Astrocyte (in vitro differentiated cells and primary cell): ENCODE data around the gene MBL2. TPM values are rescaled to one million over a fixed set of nuclear protein-coding genes. Genes with fewer than 3 reads are reported as not detected.

Experiments
- DNase-seq: peaks from one replicate; pipeline ENCODE4 v3.0.0-alpha.2; 2010; ENCODE audit warnings: low read depth
- FAIRE-seq: peaks from 2 replicates; lab custom pipeline; 2011; peaks lifted over from hg19 to GRCh38; lab: Jason Lieb, UNC
- H2AFZ ChIP-seq: 2 replicates; pipeline ENCODE4 v1.6.0; 2012; ENCODE audit warnings: low read depth, low read length, inconsistent platforms
- H3K27ac ChIP-seq: 2 replicates; pipeline ENCODE4 v1.5.1; 2011; ENCODE audit warnings: low read depth, low read length, inconsistent platforms
- H3K27me3 ChIP-seq: 2 replicates; pipeline ENCODE4 v1.6.0; 2011; ENCODE audit warnings: low read length, inconsistent platforms; ENCODE audit not compliant: insufficient read depth
- H3K36me3 ChIP-seq: 2 replicates; pipeline ENCODE4 v1.5.1; 2011; ENCODE audit warnings: low read length, inconsistent platforms; ENCODE audit not compliant: insufficient read depth
- H3K4me1 ChIP-seq: 2 replicates; pipeline ENCODE4 v1.5.1; 2011; ENCODE audit warnings: low read length, inconsistent platforms; ENCODE audit not compliant: insufficient read depth
- H3K4me2 ChIP-seq: 2 replicates; pipeline ENCODE4 v1.6.0; 2012; ENCODE audit warnings: low read length, inconsistent platforms
- H3K4me3 ChIP-seq: 2 replicates; pipeline ENCODE4 v1.5.1; 2011; ENCODE audit warnings: low read depth, mild to moderate bottlenecking, low read length, inconsistent platforms; ENCODE audit not compliant: insufficient read depth
- H3K79me2 ChIP-seq: 2 replicates; pipeline ENCODE4 v1.6.0; 2012; ENCODE audit warnings: mild to moderate bottlenecking, low read length, inconsistent platforms; ENCODE audit not compliant: insufficient read depth
- H3K9ac ChIP-seq: 2 replicates; pipeline ENCODE4 v1.6.0; 2012; ENCODE audit warnings: mild to moderate bottlenecking, low read length, inconsistent platforms
- H3K9me3 ChIP-seq: 2 replicates; pipeline ENCODE4 v1.5.1; 2012; ENCODE audit warnings: low read depth, mild to moderate bottlenecking, low read length, inconsistent platforms; ENCODE audit not compliant: insufficient read depth
- H4K20me1 ChIP-seq: 2 replicates; pipeline ENCODE4 v1.6.0; 2012; ENCODE audit warnings: low read length, inconsistent platforms; ENCODE audit not compliant: insufficient read depth
- H3K27ac Mint-ChIP-seq: one replicate; pipeline ENCODE4 v1.8.0; 2021; ENCODE audit warnings: mild to moderate bottlenecking, mixed read lengths; ENCODE audit not compliant: unreplicated experiment
- H3K27me3 Mint-ChIP-seq: one replicate; pipeline ENCODE4 v1.8.0; 2021; ENCODE audit warnings: low read depth, mixed read lengths; ENCODE audit not compliant: unreplicated experiment
- H3K36me3 Mint-ChIP-seq: one replicate; pipeline ENCODE4 v1.8.0; 2021; ENCODE audit warnings: low read depth, mixed read lengths; ENCODE audit not compliant: unreplicated experiment
- H3K4me1 Mint-ChIP-seq: one replicate; pipeline ENCODE4 v1.8.0; 2021; ENCODE audit warnings: low read depth, mixed read lengths; ENCODE audit not compliant: unreplicated experiment
- H3K4me3 Mint-ChIP-seq: one replicate; pipeline ENCODE4 v1.8.0; 2021; ENCODE audit warnings: mild to moderate bottlenecking, moderate library complexity, mixed read lengths; ENCODE audit not compliant: unreplicated experiment
- H3K9me3 Mint-ChIP-seq: one replicate; pipeline ENCODE4 v1.8.0; 2021; ENCODE audit warnings: mild to moderate bottlenecking, mixed read lengths; ENCODE audit not compliant: unreplicated experiment
- EZH2 ChIP-seq: IDR thresholded peaks from 2 replicates; pipeline ENCODE4 v1.6.1; 2012; ENCODE audit warnings: mild to moderate bottlenecking, low read length, inconsistent platforms; ENCODE audit not compliant: insufficient read depth
- total RNA-seq: library from RNA; stranded (reverse); gene quantifications from 2 replicates; pipeline ENCODE4 v1.2.1, GENCODE V29; 2021
- TF ChIP-seq, protein P1 (sequence below): IDR thresholded peaks from 2 replicates; pipeline ENCODE4 v1.5.1; 2011; ENCODE audit warnings: low read depth, mild to moderate bottlenecking, inconsistent platforms, low read length, moderate library complexity; ENCODE audit not compliant: insufficient read depth

Gene MBL2
- total RNA-seq, 1 donor from 2014 or later, result not detected

DNA sequence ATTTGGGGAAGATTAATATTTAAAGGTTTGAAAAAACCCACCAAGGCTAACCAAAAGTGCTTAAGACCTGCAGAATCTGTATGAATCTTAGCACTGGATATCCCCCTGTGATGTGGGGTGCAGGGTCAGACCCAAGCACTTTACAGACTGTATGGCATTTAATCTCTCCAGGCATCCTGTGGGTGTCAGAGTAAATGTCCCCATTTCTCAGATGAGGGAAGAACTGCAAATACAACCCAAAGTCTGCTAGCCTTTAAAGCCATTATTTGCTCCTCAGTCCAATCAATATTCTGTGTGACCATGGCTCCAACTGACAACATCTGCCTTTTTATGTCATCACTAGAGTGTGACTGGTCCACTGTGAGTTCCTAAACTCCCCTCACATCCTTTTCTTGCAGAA is 10.0 kb upstream of the MBL2 start:
- FAIRE-seq (no peak), DNase-seq (no peak)
- Histone ChIP-seq H3K9ac (no peak overlapping the region), H3K4me2 (no peak overlapping the region), H3K79me2 (no peaks in the 10 kb centered on the region), H3K27ac (no peak overlapping the region), H3K36me3 (no peaks in the 10 kb centered on the region), H2AFZ (no peak overlapping the region), H3K9me3 (no peaks in the 10 kb centered on the region), H4K20me1 (no peaks in the 10 kb centered on the region), H3K4me3 (no peak overlapping the region), H3K27me3 (peaks cover 5% of the 10 kb centered on the region), H3K4me1 (peaks cover 5% of the 10 kb centered on the region)
- no peak overlapping the region for H3K27ac Mint-ChIP-seq
- no peaks in the 10 kb centered on the region for H3K4me1 Mint-ChIP-seq
- peaks cover 3% of the 10 kb centered on the region for H3K9me3 Mint-ChIP-seq
- no peaks in the 10 kb centered on the region for H3K36me3 Mint-ChIP-seq
- H3K27me3 Mint-ChIP-seq, result no peaks in the 10 kb centered on the region
- TF ChIP-seq EZH2, result no peak
- TF ChIP-seq, protein P1, sequence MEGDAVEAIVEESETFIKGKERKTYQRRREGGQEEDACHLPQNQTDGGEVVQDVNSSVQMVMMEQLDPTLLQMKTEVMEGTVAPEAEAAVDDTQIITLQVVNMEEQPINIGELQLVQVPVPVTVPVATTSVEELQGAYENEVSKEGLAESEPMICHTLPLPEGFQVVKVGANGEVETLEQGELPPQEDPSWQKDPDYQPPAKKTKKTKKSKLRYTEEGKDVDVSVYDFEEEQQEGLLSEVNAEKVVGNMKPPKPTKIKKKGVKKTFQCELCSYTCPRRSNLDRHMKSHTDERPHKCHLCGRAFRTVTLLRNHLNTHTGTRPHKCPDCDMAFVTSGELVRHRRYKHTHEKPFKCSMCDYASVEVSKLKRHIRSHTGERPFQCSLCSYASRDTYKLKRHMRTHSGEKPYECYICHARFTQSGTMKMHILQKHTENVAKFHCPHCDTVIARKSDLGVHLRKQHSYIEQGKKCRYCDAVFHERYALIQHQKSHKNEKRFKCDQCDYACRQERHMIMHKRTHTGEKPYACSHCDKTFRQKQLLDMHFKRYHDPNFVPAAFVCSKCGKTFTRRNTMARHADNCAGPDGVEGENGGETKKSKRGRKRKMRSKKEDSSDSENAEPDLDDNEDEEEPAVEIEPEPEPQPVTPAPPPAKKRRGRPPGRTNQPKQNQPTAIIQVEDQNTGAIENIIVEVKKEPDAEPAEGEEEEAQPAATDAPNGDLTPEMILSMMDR, result no peak
- H3K4me3 Mint-ChIP-seq, result no peak overlapping the region

DNA sequence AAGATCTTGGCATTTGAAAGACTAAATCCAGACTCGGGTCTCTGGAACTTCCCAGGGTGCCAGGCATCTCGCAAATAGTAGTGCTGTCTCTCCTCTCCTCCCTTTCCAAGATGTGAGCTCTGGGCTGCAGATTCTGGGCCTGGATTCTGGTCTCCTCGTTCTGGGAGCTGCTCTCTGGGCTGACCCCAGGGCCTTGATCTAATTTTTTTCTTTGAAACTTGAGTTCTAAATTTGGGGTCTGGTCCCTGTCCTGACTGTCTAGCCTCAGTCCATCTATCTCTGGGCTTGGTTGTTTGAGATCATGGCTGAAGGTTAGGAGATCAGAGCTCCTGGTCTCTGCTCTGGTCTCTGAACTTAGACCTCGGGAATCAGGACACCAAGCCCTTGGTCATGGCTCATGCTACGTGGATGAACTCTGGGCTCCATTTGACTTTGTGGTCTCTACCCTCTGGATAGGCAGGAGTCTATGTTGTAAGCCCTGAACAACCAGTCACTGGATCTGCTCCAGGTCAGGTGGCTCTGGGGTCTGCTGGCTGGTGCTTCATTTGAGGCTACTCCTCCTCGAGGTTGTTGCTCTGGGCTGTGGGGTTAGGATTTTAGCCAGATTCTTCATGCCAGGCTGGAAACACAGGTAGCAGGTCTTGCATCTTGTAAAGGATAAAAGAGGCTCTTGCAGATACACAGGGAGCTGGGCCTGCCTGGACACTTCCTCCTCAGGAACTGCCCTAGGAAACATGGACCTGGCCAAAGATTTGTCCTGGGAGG is 8.0 kb upstream of the MBL2 start:
- Histone ChIP-seq H3K79me2 (no peaks in the 10 kb centered on the region), H3K27me3 (peaks cover 5% of the 10 kb centered on the region), H3K9me3 (no peaks in the 10 kb centered on the region), H3K9ac (no peak overlapping the region), H4K20me1 (no peaks in the 10 kb centered on the region), H3K36me3 (no peaks in the 10 kb centered on the region), H3K4me3 (no peak overlapping the region), H3K4me1 (peaks cover 5% of the 10 kb centered on the region), H3K27ac (no peak overlapping the region), H3K4me2 (no peak overlapping the region), H2AFZ (no peak overlapping the region)
- H3K9me3 Mint-ChIP-seq, result no peaks in the 10 kb centered on the region
- TF ChIP-seq, protein P1, result no peak
- no peak for TF ChIP-seq EZH2
- no peaks in the 10 kb centered on the region for H3K36me3 Mint-ChIP-seq
- peaks cover 3% of the 10 kb centered on the region for H3K27me3 Mint-ChIP-seq
- DNase-seq (no peak), FAIRE-seq (no peak)
- no peak overlapping the region for H3K27ac Mint-ChIP-seq
- H3K4me1 Mint-ChIP-seq, result no peaks in the 10 kb centered on the region
- H3K4me3 Mint-ChIP-seq, result no peak overlapping the region
